Stimulated activated CD4-positive, alpha-beta T cell treated with anti-CD3 and anti-CD28 coated beads, Interleukin-15, amount 100 ng/mL, for 24 hours (primary cell): ENCODE data around the gene ARHGEF26.
A peak's percentile ranks its signal among the peaks of the same experiment; 100 is the strongest.

Experiments
- DNase-seq: peaks from one replicate; pipeline ENCODE4 v3.0.0-alpha.2; 2020

Gene ARHGEF26

DNA sequence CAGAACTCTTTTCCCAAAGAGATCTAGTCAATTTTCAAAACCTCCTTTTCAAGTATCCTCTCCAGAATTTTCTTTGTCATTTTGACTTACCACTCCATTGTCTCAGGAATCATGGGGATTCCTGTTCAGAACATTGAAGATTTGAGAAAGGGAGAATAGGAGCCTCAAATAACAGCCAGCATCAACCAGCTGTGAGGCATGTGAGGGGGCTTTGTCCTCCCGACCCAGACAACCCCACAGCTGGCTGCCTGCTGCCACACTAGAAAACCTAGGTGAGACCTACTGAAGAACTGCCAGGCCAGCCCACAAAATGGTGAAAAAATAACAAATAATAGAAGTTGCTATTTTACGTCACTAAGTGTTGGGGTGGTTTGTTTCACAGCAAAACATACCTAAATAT lies 5.9 kb upstream of the ARHGEF26 start:
- no peak for DNase-seq

GRCh38 chr3:154119951-154120350 lies 1.2 kb upstream of the ARHGEF26 start:
- DNase-seq: no peak

DNA sequence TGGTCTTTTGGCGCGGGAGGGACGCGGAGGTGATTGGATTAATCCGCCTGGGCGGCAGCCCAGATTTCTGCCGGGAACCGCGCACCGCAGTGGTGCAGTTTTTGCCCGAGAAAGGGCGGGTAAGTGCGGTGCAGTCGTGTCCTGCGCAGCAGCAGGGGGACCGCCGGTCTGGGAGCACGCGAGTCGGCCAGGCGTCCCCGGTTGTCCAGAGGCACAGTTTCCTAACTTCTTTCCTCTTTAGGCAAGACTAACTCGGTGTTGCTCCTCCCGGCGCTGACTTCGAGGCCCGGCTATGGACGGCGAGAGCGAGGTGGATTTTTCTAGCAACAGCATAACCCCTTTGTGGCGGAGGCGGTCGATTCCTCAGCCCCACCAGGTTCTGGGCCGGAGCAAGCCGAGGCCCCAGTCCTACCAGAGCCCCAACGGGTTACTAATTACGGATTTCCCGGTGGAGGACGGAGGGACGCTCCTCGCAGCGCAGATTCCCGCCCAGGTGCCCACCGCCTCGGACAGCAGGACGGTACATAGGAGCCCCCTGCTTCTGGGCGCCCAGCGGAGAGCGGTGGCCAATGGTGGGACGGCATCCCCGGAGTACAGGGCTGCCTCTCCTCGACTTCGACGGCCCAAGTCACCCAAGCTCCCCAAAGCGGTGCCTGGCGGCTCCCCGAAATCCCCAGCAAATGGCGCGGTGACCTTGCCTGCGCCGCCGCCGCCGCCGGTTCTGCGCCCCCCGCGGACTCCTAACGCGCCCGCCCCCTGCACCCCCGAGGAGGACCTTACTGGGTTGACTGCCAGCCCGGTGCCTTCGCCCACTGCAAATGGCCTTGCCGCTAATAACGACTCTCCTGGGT lies 736 bp downstream of the ARHGEF26 start:
- DNase-seq: peak; percentile 36

DNA sequence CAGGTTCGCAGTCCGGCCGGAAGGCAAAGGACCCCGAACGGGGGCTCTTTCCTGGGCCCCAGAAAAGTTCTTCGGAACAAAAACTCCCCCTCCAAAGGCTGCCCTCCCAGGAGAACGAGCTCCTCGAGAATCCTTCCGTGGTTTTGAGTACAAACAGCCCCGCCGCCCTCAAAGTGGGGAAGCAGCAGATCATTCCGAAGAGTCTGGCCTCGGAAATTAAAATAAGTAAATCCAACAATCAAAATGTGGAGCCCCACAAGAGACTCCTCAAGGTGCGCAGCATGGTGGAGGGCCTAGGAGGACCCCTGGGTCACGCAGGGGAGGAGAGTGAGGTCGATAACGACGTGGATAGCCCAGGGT lies 1.3 kb downstream of the ARHGEF26 start:
- DNase-seq: no peak

DNA sequence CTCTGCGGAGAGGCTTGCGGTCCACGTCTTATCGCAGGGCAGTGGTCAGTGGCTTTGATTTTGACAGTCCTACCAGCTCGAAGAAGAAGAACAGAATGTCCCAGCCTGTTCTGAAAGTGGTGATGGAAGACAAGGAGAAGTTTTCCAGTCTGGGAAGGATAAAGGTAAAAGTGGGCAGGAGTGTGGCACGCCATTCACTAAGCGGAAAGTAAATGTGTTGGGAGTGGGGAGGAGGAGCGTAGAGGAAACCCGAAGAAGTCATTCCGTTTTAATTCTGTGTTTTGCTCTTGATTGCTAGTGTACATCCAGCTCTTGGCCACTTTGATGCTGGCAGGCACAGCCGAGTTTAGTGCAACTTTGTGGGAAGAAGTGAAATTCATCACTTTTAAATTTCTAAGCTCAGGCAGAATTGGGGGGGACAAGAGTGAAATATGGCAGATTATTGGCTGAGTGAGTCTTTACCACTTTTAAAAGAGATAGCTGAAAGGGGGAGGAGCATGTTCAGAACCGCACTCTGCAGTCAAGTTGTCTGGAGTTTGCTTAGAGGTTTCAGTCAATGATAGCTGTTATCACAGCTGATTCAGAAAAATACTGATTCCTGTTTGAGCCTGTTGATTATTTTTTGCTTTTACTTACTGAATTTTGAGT lies 1.8 kb downstream of the ARHGEF26 start:
- DNase-seq: no peak

DNA sequence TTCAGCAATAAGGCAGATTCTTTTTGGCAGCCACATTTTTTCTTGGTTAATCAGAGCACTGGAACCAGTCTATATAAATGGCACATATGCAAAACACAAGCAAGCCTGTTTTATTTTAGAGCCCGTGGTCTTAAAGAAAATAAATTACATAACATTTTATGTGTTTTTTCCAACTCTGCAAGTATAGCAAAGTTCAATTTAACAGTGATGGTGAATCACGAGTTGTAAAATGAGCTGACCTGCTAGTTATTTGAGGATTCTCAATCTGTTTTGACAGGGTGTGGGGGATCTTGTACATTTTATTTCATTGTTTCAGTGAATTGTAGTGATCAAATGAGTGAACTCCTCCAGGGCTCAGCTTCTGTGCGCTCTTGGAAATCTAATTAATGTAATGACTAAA lies 2.7 kb downstream of the ARHGEF26 start:
- DNase-seq: no peak

- DNase-seq: no peak
Measured at GRCh38 chr3:154125378-154126030, 4.3 kb downstream of the ARHGEF26 start.

DNA sequence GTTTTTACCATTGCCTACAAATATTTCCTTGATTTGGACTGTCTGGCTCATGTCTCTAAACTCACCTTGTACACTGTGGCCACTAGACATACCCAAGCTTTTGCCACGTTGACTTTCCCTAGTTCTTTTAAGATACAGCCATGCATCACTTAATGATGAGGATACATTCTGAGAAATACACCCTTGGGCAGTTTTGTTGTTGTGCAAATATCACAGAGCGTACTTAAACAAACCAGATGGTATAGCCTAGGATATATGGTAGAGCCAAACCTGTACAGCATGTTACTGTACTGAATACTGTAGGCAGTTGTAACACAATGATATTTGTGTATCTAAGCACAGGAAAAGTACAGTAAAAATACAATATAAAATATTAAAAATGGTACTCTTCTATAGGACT lies 5.5 kb downstream of the ARHGEF26 start:
- no peak for DNase-seq

DNA sequence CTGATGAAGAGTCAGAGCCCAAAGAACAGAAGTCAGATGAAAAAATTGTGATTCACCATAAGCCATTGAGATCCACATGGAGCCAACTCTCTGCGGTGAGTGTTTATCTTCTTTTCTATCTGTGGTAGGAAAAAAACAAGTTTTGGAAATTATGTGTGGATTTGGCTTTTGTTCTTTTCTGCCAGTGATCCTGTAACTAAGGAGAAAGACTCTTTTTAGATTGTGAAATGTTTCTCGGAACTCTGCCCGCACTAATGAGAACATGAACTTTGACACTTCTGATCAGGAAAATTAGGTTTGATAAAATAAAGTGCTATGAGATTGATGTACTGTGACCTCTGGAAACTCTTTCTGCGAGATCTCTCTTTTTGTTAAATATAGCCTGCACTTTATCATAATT lies 8.4 kb downstream of the ARHGEF26 start:
- DNase-seq: no peak

- DNase-seq: no peak
Measured at GRCh38 chr3:154130540-154130939, 9.3 kb downstream of the ARHGEF26 start.

DNA sequence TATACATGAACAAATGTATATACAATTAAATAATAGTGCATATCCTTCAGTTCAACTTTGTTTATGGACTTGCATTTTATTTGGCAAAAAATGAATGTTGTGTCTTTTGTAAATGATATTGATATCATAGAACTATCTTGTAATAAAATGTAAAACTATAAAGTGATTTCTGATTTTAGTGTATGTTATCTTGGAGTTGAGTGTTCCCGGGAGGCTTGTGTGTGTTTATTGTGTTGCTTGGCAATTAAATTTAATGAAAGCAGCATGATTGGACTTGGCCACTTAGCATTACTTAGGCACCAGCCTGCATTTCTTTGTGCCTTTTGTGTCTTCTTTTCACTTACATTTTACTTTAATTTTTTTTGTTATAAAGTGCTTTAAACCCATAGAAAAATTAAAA lies 10.6 kb downstream of the ARHGEF26 start:
- DNase-seq: no peak

GRCh38 chr3:154132777-154133375 lies 11.7 kb downstream of the ARHGEF26 start:
- DNase-seq: no peak

DNA sequence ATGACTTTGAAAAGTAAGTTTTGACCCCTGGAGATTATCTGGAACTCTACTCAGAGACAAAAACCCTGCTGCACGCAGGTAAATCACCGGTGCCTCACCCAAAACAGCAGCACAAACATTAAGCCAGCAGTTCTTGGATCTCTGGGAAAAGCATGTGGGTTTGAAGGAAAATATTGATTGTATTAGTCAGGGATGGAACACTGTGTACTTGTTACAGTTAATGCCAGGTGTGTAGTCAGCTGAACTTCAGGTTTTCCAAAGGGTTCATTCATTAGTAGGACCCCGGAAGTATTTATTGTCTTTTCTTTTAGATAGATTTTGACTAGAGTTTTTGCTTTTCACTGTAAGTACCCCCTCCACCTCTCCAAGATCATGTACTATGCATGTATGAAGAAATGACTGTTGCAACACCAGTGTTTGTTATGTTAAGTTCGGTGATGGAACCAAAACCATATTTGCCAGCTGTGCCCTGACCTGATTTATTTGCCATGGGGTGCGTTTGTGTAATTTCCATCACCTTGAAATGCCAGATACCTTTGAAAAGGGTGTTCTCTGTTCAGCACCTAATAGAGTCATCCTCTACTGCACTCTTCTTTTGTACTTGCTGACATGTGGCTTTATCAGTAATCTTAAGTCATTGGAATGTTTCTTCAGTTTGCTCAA lies 14.5 kb downstream of the ARHGEF26 start:
- no peak for DNase-seq

DNA sequence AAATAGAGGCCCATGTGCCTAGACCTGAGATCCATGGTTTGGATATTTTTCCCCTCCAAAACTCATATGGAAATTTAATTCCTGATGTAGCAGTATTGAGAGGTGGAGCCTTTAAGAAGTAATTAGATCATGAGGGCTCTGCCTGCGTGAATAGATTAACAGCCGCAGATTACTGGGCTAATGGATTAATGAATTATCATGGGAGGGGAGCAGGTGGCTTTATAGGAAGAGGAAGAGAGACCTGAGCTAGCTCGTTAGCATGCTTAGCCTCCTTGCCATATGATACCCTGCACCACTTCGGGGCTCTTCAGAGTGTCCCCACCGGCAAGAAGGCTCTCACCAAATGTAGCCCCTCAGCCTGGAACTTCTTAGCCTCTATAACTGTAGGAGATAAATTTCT lies 15.8 kb downstream of the ARHGEF26 start:
- no peak for DNase-seq

DNA sequence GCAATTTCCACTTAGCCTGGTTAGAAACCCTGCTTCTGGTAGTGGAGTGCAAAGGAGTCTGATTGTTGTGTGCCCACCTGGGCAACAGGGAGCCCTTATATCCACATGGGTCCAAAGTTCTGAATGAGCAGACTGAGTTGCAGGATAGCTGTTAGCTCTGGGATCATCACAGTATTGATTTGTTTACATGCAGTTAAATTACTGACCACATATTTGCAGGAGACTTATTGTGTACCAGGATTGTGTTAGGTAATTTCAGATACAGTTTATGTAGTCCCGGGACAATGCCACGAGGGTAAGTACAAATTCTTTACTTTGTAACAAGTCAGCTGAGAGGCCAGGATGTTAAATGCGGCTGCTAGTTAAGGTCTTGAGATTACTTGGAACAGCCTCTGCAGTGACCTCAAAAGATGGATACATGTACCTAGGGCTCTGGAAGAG lies 18.8 kb downstream of the ARHGEF26 start:
- DNase-seq: no peak

DNA sequence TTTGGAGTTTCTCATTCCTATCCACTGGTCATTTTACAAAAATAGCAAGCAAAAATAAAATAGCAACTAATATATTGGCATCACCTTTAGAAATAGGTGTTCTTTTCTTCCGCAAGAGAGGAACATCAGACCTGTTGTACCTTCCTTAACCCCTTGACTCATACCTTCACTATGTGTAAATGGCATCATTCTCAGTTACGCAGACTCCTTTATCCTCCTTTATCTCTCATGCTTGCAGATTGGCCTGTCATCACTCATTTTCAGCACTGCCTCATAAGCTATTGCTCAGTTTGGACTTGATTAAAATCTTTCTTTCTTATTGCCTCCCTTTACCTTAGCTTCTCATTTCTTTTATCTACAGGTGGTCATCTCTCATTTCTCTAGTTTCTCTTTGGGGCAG lies 21.4 kb downstream of the ARHGEF26 start:
- DNase-seq: no peak

DNA sequence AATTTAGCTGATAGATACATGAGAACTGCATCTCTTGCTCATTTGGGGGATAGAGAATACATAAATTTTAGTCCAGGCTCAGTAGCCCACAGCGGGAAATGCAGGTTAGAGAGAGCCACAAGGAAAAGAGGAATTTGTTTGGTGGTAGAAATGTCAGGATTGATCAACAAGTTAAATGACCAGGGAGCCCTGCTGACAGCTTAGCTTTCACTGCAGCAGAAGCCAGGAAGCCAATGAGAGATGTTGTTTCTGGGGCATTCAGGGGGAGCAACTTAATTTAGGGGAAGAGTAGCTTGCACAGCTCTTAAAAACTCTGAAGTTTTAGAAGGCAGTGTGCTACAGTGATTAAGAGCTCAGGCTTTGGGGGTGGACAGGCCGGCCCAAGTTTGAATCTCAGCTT lies 22.7 kb downstream of the ARHGEF26 start:
- no peak for DNase-seq

DNA sequence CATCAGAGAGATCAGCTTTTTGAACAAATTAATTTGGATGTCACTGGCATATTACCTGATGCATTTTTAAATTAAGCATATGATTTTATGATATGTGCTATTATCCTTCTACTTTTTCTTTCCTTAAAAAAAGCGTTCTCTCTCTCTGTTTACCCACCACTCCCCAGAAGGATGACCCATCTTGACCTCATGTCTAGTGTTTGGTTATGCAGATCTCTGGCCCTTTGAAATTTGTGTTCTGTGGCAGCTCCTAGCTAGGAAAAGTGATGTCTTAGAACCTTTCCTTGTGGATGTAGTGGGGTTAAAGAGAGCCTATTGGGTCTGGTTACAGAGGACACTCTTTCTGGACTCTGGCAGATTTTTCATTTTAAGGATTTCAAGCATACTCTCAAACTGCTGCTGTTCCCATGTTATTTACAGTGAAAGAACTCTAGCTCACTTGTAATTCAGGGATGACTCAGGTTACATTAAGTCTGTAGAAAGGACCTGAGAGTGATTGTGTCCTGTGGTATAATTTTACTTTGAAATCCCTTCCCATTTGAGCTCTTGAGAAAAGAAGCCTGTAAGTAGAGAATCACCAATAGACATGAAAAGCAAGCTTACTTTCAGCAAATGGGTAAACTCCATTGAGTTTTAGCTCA lies 23.8 kb downstream of the ARHGEF26 start:
- DNase-seq: no peak

DNA sequence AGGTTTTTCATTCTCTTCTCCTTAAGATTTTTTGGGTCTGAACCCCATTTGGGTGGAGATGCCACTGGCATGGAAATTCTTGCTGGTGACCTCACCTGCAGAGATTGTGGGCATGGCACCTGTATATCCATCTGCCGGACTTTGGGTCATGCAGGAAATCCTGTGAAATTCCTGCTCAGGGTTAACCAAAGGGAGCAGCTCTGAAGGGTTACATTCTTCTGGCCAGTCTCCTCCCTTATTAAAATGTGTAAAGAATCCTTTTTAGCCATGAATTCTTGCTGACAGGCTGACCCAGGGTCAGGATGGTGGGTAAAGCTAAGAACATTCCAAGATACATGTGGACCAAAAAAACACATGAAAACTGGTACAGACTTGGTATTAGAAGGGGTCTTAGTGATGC lies 27.4 kb downstream of the ARHGEF26 start:
- DNase-seq: no peak

- no peak for DNase-seq
Measured at GRCh38 chr3:154149286-154149685, 28.1 kb downstream of the ARHGEF26 start.

GRCh38 chr3:154151969-154152368 lies 30.8 kb downstream of the ARHGEF26 start:
- DNase-seq: no peak

- DNase-seq: no peak
Measured at GRCh38 chr3:154152741-154153140, 31.6 kb downstream of the ARHGEF26 start.

DNA sequence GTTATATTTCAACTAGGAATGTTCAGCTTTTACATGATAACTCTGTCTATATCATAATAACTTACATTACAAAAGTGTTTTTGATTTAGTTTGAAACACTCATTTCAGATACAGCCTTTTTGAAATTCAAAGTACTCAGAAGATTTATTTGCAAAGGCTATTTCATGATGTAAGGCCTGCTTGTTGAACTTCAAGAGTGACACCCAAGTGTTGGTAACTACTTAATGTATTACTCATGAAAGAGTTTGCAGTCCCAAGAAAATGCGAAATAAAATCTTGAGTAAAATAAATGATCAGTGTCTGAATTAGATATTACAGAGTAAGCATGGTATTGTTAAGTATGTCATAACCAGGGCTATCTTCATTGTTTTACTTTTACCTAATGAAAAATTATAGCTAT lies 35.3 kb downstream of the ARHGEF26 start:
- no peak for DNase-seq
